WTC11 (cell line): ENCODE measurements around the gene PCYOX1L. TPM values are rescaled to one million over a fixed set of nuclear protein-coding genes. Genes with fewer than 3 reads are reported as not detected.

ENCODE experiments used
- ATAC-seq: fragments of 200-7000 bp; cut with Tn5 transposase; 2 replicates; pipeline ENCODE4 v1.10.0; 2021; ENCODE audit warnings: mild to moderate bottlenecking, moderate library complexity
- CTCF ChIA-PET: fragments of 300-600 bp; sonication (Branson Sonifier 250); formaldehyde crosslinking; loops from one replicate; lab custom pipeline; 2021; ENCODE audit warnings: antibody characterized with exemption; lab: Charles Lee
- POLR2A ChIA-PET: fragments of 350-600 bp; sonication (Branson Sonifier 250); formaldehyde crosslinking; loops from one replicate; lab custom pipeline; 2021; ENCODE audit warnings: antibody characterized with exemption; lab: Charles Lee
- DNase-seq: peaks from one replicate; pipeline ENCODE4 v3.0.0; 2021; ENCODE audit warnings: low spot score
- H3K27ac Mint-ChIP-seq: 2 replicates; pipeline ENCODE4 v1.8.0; 2021; ENCODE audit warnings: mixed read lengths
- H3K27me3 Mint-ChIP-seq: 2 replicates; pipeline ENCODE4 v1.8.0; 2021; ENCODE audit warnings: low read depth, mild to moderate bottlenecking, moderate library complexity, mixed read lengths
- H3K36me3 Mint-ChIP-seq: 2 replicates; pipeline ENCODE4 v1.8.0; 2021; ENCODE audit warnings: mixed read lengths
- H3K4me1 Mint-ChIP-seq: 2 replicates; pipeline ENCODE4 v1.8.0; 2022; ENCODE audit warnings: mixed read lengths
- H3K4me3 Mint-ChIP-seq: 2 replicates; pipeline ENCODE4 v1.8.0; 2021; ENCODE audit warnings: mild to moderate bottlenecking, moderate library complexity, mixed read lengths
- H3K9me3 Mint-ChIP-seq: 2 replicates; pipeline ENCODE4 v1.8.0; 2021; ENCODE audit warnings: mixed read lengths
- ERG ChIP-seq: fragments of 250-450 bp; sonication (Bioruptor Pico); IDR thresholded peaks from 2 replicates; pipeline ENCODE4 v1.8.0; 2021; ENCODE audit warnings: mild to moderate bottlenecking
- FOXK1 ChIP-seq: sonication (generic); formaldehyde crosslinking; IDR thresholded peaks from 2 replicates; pipeline ENCODE4 v1.8.0; 2022; ENCODE audit warnings: mild to moderate bottlenecking, moderate library complexity, missing genetic modification reagents
- HMGXB4 ChIP-seq: sonication (generic); formaldehyde crosslinking; IDR thresholded peaks from 2 replicates; pipeline ENCODE4 v1.8.1; 2023; ENCODE audit warnings: mild to moderate bottlenecking, moderate library complexity, missing genetic modification reagents
- MAX ChIP-seq: sonication (generic); formaldehyde crosslinking; IDR thresholded peaks from 2 replicates; pipeline ENCODE4 v1.8.0; 2022; ENCODE audit warnings: mild to moderate bottlenecking, missing genetic modification reagents
- NFATC4 ChIP-seq: fragments of 250-450 bp; sonication (Bioruptor Pico); IDR thresholded peaks from 2 replicates; pipeline ENCODE4 v1.9.0; 2021; ENCODE audit warnings: mild to moderate bottlenecking
- PRRX2 ChIP-seq: fragments of 250-450 bp; sonication (Bioruptor Pico); IDR thresholded peaks from 2 replicates; pipeline ENCODE4 v1.8.0; 2021; ENCODE audit warnings: mild to moderate bottlenecking
- RELA ChIP-seq: sonication (generic); formaldehyde crosslinking; IDR thresholded peaks from 2 replicates; pipeline ENCODE4 v1.8.1; 2022; ENCODE audit warnings: missing genetic modification reagents, mild to moderate bottlenecking, borderline replicate concordance
- SMAD4 ChIP-seq: sonication (generic); formaldehyde crosslinking; IDR thresholded peaks from 2 replicates; pipeline ENCODE4 v1.8.0; 2022; ENCODE audit warnings: mild to moderate bottlenecking, missing genetic modification reagents
- SOX15 ChIP-seq: fragments of 250-450 bp; sonication (Bioruptor Pico); IDR thresholded peaks from 2 replicates; pipeline ENCODE4 v1.9.0; 2021; ENCODE audit warnings: mild to moderate bottlenecking
- TCF7 ChIP-seq: sonication (generic); formaldehyde crosslinking; IDR thresholded peaks from 2 replicates; pipeline ENCODE4 v1.8.0; 2022; ENCODE audit warnings: mild to moderate bottlenecking, low read depth, missing genetic modification reagents, moderate library complexity
- TEAD1 ChIP-seq: sonication (generic); formaldehyde crosslinking; IDR thresholded peaks from 2 replicates; pipeline ENCODE4 v1.8.0; 2022; ENCODE audit warnings: mild to moderate bottlenecking, missing genetic modification reagents
- ZBTB21 ChIP-seq: sonication (generic); formaldehyde crosslinking; IDR thresholded peaks from 2 replicates; pipeline ENCODE4 v1.8.1; 2023; ENCODE audit warnings: mild to moderate bottlenecking, missing genetic modification reagents, borderline replicate concordance
- ZNF423 ChIP-seq: fragments of 250-450 bp; sonication (Bioruptor Pico); IDR thresholded peaks from 2 replicates; pipeline ENCODE4 v2.1.2; 2022; ENCODE audit warnings: mild to moderate bottlenecking, moderate library complexity
- ZSCAN18 ChIP-seq: fragments of 250-450 bp; sonication (Bioruptor Pico); IDR thresholded peaks from 2 replicates; pipeline ENCODE4 v2.1.2; 2022; ENCODE audit warnings: mild to moderate bottlenecking, moderate library complexity
- total RNA-seq: library from RNA; stranded (reverse); gene quantifications from 3 replicates; pipeline ENCODE4 v1.2.3, GENCODE V29; 2021
- TF ChIP-seq, protein P1 (sequence below): fragments of 200-600 bp; IDR thresholded peaks from 2 replicates; pipeline ENCODE4 v1.8.0; 2022; ENCODE audit warnings: antibody characterized with exemption
- TF ChIP-seq, protein P2 (sequence below): sonication (generic); formaldehyde crosslinking; IDR thresholded peaks from 2 replicates; pipeline ENCODE4 v1.8.1; 2022; ENCODE audit warnings: mild to moderate bottlenecking, missing genetic modification reagents, moderate library complexity, borderline replicate concordance
- TF ChIP-seq, protein P3 (sequence below): sonication (generic); formaldehyde crosslinking; IDR thresholded peaks from 2 replicates; pipeline ENCODE4 v1.8.0; 2023; ENCODE audit warnings: missing genetic modification reagents, mild to moderate bottlenecking, borderline replicate concordance

PCYOX1L gene
- total RNA-seq, 1 experiment from 2014 or later: 8.1 TPM

GRCh38 chr5:149325894-149326293 is 32.0 kb upstream of the PCYOX1L start:
- no peaks in the 10 kb centered on the region for H3K36me3 Mint-ChIP-seq
- no peak overlapping the region for H3K4me3 Mint-ChIP-seq
- CTCF ChIA-PET: interaction anchor here (1.3 kb wide), 2 partner anchors 42 to 61 kb away, joined by 5 to 7 read pairs; no protein-coding TSS in a partner anchor

GRCh38 chr5:149326611-149327010 is 31.2 kb upstream of the PCYOX1L start:
- DNase-seq (no peak), ATAC-seq (no peak)
- CTCF ChIA-PET: no interaction called here
- POLR2A ChIA-PET: no interaction called here
- H3K9me3 Mint-ChIP-seq: no peaks in the 10 kb centered on the region
- no peaks in the 10 kb centered on the region for H3K27me3 Mint-ChIP-seq
- peaks cover 6% of the 10 kb centered on the region for H3K4me1 Mint-ChIP-seq
- no peak overlapping the region for H3K27ac Mint-ChIP-seq
- no peaks in the 10 kb centered on the region for H3K36me3 Mint-ChIP-seq
- no peak overlapping the region for H3K4me3 Mint-ChIP-seq
- TF ChIP-seq TCF7 (CRISPR knock-in tag) (no peak), ERG (CRISPR knock-in tag) (no peak), ZBTB21 (CRISPR knock-in tag) (no peak), ZNF423 (CRISPR knock-in tag) (no peak), SOX15 (no peak), FOXK1 (no peak), TEAD1 (CRISPR knock-in tag) (no peak), SMAD4 (CRISPR knock-in tag) (no peak), NFATC4 (CRISPR knock-in tag) (no peak), HMGXB4 (CRISPR knock-in tag) (no peak), MAX (CRISPR knock-in tag) (no peak), PRRX2 (no peak)
- TF ChIP-seq, protein P1, sequence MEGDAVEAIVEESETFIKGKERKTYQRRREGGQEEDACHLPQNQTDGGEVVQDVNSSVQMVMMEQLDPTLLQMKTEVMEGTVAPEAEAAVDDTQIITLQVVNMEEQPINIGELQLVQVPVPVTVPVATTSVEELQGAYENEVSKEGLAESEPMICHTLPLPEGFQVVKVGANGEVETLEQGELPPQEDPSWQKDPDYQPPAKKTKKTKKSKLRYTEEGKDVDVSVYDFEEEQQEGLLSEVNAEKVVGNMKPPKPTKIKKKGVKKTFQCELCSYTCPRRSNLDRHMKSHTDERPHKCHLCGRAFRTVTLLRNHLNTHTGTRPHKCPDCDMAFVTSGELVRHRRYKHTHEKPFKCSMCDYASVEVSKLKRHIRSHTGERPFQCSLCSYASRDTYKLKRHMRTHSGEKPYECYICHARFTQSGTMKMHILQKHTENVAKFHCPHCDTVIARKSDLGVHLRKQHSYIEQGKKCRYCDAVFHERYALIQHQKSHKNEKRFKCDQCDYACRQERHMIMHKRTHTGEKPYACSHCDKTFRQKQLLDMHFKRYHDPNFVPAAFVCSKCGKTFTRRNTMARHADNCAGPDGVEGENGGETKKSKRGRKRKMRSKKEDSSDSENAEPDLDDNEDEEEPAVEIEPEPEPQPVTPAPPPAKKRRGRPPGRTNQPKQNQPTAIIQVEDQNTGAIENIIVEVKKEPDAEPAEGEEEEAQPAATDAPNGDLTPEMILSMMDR: no peak

More at GRCh38 chr5:149325894-149326293, 32.0 kb upstream of the PCYOX1L start:
- H3K4me1 Mint-ChIP-seq: peaks cover 6% of the 10 kb centered on the region
- DNase-seq (no peak), ATAC-seq (no peak)
- TF ChIP-seq, protein P2, sequence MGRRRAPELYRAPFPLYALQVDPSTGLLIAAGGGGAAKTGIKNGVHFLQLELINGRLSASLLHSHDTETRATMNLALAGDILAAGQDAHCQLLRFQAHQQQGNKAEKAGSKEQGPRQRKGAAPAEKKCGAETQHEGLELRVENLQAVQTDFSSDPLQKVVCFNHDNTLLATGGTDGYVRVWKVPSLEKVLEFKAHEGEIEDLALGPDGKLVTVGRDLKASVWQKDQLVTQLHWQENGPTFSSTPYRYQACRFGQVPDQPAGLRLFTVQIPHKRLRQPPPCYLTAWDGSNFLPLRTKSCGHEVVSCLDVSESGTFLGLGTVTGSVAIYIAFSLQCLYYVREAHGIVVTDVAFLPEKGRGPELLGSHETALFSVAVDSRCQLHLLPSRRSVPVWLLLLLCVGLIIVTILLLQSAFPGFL (CRISPR knock-in tag): no peak
- TF ChIP-seq ZSCAN18 (CRISPR knock-in tag) (no peak), RELA (CRISPR knock-in tag) (no peak)
- TF ChIP-seq, protein P3, sequence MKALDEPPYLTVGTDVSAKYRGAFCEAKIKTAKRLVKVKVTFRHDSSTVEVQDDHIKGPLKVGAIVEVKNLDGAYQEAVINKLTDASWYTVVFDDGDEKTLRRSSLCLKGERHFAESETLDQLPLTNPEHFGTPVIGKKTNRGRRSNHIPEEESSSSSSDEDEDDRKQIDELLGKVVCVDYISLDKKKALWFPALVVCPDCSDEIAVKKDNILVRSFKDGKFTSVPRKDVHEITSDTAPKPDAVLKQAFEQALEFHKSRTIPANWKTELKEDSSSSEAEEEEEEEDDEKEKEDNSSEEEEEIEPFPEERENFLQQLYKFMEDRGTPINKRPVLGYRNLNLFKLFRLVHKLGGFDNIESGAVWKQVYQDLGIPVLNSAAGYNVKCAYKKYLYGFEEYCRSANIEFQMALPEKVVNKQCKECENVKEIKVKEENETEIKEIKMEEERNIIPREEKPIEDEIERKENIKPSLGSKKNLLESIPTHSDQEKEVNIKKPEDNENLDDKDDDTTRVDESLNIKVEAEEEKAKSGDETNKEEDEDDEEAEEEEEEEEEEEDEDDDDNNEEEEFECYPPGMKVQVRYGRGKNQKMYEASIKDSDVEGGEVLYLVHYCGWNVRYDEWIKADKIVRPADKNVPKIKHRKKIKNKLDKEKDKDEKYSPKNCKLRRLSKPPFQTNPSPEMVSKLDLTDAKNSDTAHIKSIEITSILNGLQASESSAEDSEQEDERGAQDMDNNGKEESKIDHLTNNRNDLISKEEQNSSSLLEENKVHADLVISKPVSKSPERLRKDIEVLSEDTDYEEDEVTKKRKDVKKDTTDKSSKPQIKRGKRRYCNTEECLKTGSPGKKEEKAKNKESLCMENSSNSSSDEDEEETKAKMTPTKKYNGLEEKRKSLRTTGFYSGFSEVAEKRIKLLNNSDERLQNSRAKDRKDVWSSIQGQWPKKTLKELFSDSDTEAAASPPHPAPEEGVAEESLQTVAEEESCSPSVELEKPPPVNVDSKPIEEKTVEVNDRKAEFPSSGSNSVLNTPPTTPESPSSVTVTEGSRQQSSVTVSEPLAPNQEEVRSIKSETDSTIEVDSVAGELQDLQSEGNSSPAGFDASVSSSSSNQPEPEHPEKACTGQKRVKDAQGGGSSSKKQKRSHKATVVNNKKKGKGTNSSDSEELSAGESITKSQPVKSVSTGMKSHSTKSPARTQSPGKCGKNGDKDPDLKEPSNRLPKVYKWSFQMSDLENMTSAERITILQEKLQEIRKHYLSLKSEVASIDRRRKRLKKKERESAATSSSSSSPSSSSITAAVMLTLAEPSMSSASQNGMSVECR (CRISPR knock-in tag): no peak
- POLR2A ChIA-PET: no interaction called here
- H3K27ac Mint-ChIP-seq: no peak overlapping the region
- no peaks in the 10 kb centered on the region for H3K27me3 Mint-ChIP-seq
- no peaks in the 10 kb centered on the region for H3K9me3 Mint-ChIP-seq
